Trophoblast cell (in vitro differentiated cells and primary cell): ENCODE results near the gene CCL28.

Experiments
- DNase-seq, 2 donors: peaks; one replicate each; pipeline ENCODE4 v3.0.0-alpha.2; 2016
- H2AFZ ChIP-seq: 2 replicates; pipeline ENCODE4 v1.6.1; 2013; ENCODE audit warnings: low read length, moderate library complexity, mild to moderate bottlenecking; ENCODE audit not compliant: insufficient read depth, poor library complexity
- H2AK5ac ChIP-seq: 2 replicates; pipeline ENCODE4 v1.6.1; 2013; ENCODE audit warnings: mild to moderate bottlenecking, low read length
- H2BK120ac ChIP-seq: 2 replicates; pipeline ENCODE4 v1.6.1; 2013; ENCODE audit warnings: low read length, mild to moderate bottlenecking, moderate library complexity; ENCODE audit not compliant: insufficient read depth, poor library complexity
- H2BK12ac ChIP-seq: 2 replicates; pipeline ENCODE4 v1.6.1; 2013; ENCODE audit warnings: mild to moderate bottlenecking, low read length, moderate library complexity
- H2BK5ac ChIP-seq: 2 replicates; pipeline ENCODE4 v1.6.1; 2013; ENCODE audit warnings: low read length, low read depth, moderate library complexity, mild to moderate bottlenecking; ENCODE audit not compliant: poor library complexity
- H3K14ac ChIP-seq: 2 replicates; pipeline ENCODE4 v1.6.1; 2013; ENCODE audit warnings: mild to moderate bottlenecking, low read length
- H3K18ac ChIP-seq: 2 replicates; pipeline ENCODE4 v1.6.1; 2013; ENCODE audit warnings: mild to moderate bottlenecking, low read length
- H3K23ac ChIP-seq: 2 replicates; pipeline ENCODE4 v1.6.1; 2013; ENCODE audit warnings: low read length
- H3K27ac ChIP-seq: 2 replicates; pipeline ENCODE4 v1.5.1; 2013; ENCODE audit warnings: low read depth, mild to moderate bottlenecking, inconsistent platforms, low read length, moderate library complexity
- H3K27me3 ChIP-seq: 2 replicates; pipeline ENCODE4 v1.6.1; 2013; ENCODE audit warnings: inconsistent platforms, mild to moderate bottlenecking, low read length, moderate library complexity; ENCODE audit not compliant: insufficient read depth
- H3K36me3 ChIP-seq, 2 experiments: 1 replicate in 1 of 2; 2 replicates in 1 of 2; pipeline ENCODE4 v1.6.1; 2013; ENCODE audit warnings: low read length in 2 of 2, mild to moderate bottlenecking in 2 of 2, moderate library complexity in 1 of 2; ENCODE audit not compliant: insufficient read depth in 2 of 2, control insufficient read depth in 1 of 2
- H3K4ac ChIP-seq: 2 replicates; pipeline ENCODE4 v1.6.1; 2013; ENCODE audit warnings: low read depth, mild to moderate bottlenecking, low read length, moderate library complexity
- H3K4me1 ChIP-seq, 2 experiments: 1 replicate in 1 of 2; 2 replicates in 1 of 2; pipeline ENCODE4 v1.6.1; 2013; ENCODE audit warnings: low read length in 2 of 2, mild to moderate bottlenecking in 2 of 2, moderate library complexity in 1 of 2; ENCODE audit not compliant: insufficient read depth in 2 of 2, control insufficient read depth in 1 of 2
- H3K4me2 ChIP-seq: 2 replicates; pipeline ENCODE4 v1.6.1; 2013; ENCODE audit warnings: inconsistent platforms, mild to moderate bottlenecking, low read length, moderate library complexity
- H3K4me3 ChIP-seq: 2 replicates; pipeline ENCODE4 v1.5.1; 2013; ENCODE audit warnings: mild to moderate bottlenecking, low read depth, low read length, inconsistent platforms
- H3K79me1 ChIP-seq: one replicate; pipeline ENCODE4 v1.6.1; 2013; ENCODE audit warnings: low read length
- H3K79me2 ChIP-seq: 2 replicates; pipeline ENCODE4 v1.6.1; 2013; ENCODE audit warnings: low read length, mild to moderate bottlenecking; ENCODE audit not compliant: control insufficient read depth, insufficient read depth, poor library complexity
- H3K9ac ChIP-seq: 2 replicates; pipeline ENCODE4 v1.6.1; 2013; ENCODE audit warnings: mild to moderate bottlenecking, low read length
- H3K9me3 ChIP-seq: 2 replicates; pipeline ENCODE4 v1.6.1; 2013; ENCODE audit warnings: low read depth, mild to moderate bottlenecking, control low read depth, inconsistent platforms, low read length; ENCODE audit not compliant: insufficient read depth
- H4K12ac ChIP-seq: 2 replicates; pipeline ENCODE4 v1.6.1; 2013; ENCODE audit warnings: low read depth, mild to moderate bottlenecking, low read length, moderate library complexity
- H4K8ac ChIP-seq: 2 replicates; pipeline ENCODE4 v1.6.1; 2013; ENCODE audit warnings: low read depth, mild to moderate bottlenecking, low read length, moderate library complexity
- H4K91ac ChIP-seq: one replicate; pipeline ENCODE4 v1.6.1; 2013; ENCODE audit warnings: low read depth, mild to moderate bottlenecking, low read length, moderate library complexity
- WGBS: extraction: QIAGEN DNeasy Blood & Tissue Kit; methylation state at CpG from one replicate; pipeline ENCODE4 v1.1.7; 2013; ENCODE audit warnings: missing lambda C conversion rate; ENCODE audit not compliant: insufficient read length, insufficient coverage; ENCODE audit errors: extremely low coverage; 5-methylcytosine and 5-hydroxymethylcytosine counted together

The CCL28 gene

GRCh38 chr5:43401827-43402226 lies 10.4 kb downstream of the CCL28 start:
- H2BK12ac ChIP-seq = no peak overlapping the region
- no peak overlapping the region for H2AK5ac ChIP-seq
- H3K27ac ChIP-seq = no peak overlapping the region
- H4K12ac ChIP-seq = no peak overlapping the region
- H3K27me3 ChIP-seq = no peaks in the 10 kb centered on the region
- DNase-seq = no peak
- no peak overlapping the region for H2BK5ac ChIP-seq
- H3K9ac ChIP-seq = no peak overlapping the region
- no peaks in the 10 kb centered on the region for H3K36me3 ChIP-seq
- no peak overlapping the region for H3K18ac ChIP-seq
- H3K23ac ChIP-seq = no peak overlapping the region
- no peaks in the 10 kb centered on the region for H3K4me1 ChIP-seq
- no peaks in the 10 kb centered on the region for H3K79me2 ChIP-seq
- no peak overlapping the region for H3K4me3 ChIP-seq
- no peak overlapping the region for H3K4me2 ChIP-seq
- H3K79me1 ChIP-seq = no peaks in the 10 kb centered on the region
- H4K91ac ChIP-seq = no peak overlapping the region
- peaks cover 1% of the 10 kb centered on the region for H3K9me3 ChIP-seq
- no peak overlapping the region for H2AFZ ChIP-seq
- H3K4ac ChIP-seq = no peak overlapping the region
- WGBS = no CpG with 5 or more reads among the region's 1 CpG
- no peak overlapping the region for H4K8ac ChIP-seq
- H2BK120ac ChIP-seq = no peak overlapping the region
- H3K14ac ChIP-seq = no peak overlapping the region

DNA sequence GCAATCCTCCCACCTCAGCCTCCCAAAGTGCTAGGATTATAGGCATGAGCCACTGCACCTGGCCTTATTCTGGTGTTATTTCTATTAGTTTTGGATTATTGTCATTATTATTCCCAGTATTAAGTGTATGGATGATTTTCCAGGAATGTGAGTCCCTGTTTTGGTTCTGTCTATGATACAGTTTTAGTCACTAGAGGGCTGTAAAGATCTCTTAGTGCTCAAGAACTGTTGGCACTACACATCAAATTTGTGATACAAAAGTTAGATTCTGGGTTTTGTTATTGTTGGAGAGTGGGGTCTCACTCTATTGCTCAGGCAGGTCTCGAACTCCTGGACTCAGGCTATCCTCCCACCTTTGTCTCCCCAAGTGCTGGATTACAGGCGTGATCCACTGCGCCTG lies 12.1 kb downstream of the CCL28 start:
- H3K14ac ChIP-seq = no peak overlapping the region
- H2BK5ac ChIP-seq = no peak overlapping the region
- peaks cover 2% of the 10 kb centered on the region for H3K9me3 ChIP-seq
- no peak overlapping the region for H3K23ac ChIP-seq
- no peak overlapping the region for H3K18ac ChIP-seq
- no peak overlapping the region for H2BK120ac ChIP-seq
- no peak for DNase-seq
- no peak overlapping the region for H3K27ac ChIP-seq
- H2AFZ ChIP-seq = no peak overlapping the region
- no peak overlapping the region for H4K12ac ChIP-seq
- no peak overlapping the region for H3K9ac ChIP-seq
- WGBS = no CpG with 5 or more reads among the region's 3 CpGs
- H3K4ac ChIP-seq = no peak overlapping the region
- no peaks in the 10 kb centered on the region for H3K27me3 ChIP-seq
- no peaks in the 10 kb centered on the region for H3K79me1 ChIP-seq
- no peak overlapping the region for H2BK12ac ChIP-seq
- H3K36me3 ChIP-seq = no peaks in the 10 kb centered on the region
- H3K79me2 ChIP-seq = no peaks in the 10 kb centered on the region
- H4K91ac ChIP-seq = no peak overlapping the region
- no peak overlapping the region for H2AK5ac ChIP-seq
- H3K4me1 ChIP-seq = no peaks in the 10 kb centered on the region
- no peak overlapping the region for H3K4me3 ChIP-seq
- no peak overlapping the region for H3K4me2 ChIP-seq
- H4K8ac ChIP-seq = no peak overlapping the region

DNA sequence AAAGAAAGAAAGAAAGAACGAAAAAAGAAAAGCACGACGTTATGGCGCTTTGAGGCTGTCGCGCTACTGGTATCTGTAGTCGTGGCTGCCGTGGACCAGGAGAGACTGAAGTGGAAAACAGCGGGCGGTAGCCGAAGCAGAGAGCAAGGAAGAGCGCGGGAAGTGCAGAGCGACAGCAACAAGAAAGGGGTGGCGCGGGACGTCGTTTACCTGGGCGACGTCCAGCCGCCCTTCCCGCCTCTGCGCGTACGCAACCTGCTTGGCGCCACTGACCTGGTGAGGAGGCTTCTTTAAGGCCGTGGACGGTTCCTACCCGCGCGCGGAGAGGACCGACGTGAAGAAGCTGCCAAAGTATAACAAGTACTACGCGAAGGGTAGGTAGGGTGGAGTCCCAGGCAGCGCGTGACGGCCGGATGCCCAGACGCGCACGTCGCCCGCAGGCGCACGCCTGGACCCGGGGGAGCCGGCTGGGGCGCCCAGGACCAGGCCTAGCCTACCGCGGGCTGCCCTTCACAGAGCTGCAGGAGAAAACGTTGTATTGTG lies 15.4 kb downstream of the CCL28 start:
- Histone ChIP-seq H3K4me3 (no peak overlapping the region), H4K12ac (no peak overlapping the region), H3K27me3 (no peaks in the 10 kb centered on the region), H2BK5ac (no peak overlapping the region), H2AFZ (no peak overlapping the region), H2AK5ac (no peak overlapping the region), H3K4me2 (no peak overlapping the region), H3K27ac (no peak overlapping the region), H4K91ac (no peak overlapping the region), H3K14ac (no peak overlapping the region), H3K9me3 (peaks cover 2% of the 10 kb centered on the region), H4K8ac (no peak overlapping the region), H3K4ac (no peak overlapping the region), H2BK12ac (no peak overlapping the region), H3K79me2 (no peaks in the 10 kb centered on the region), H3K18ac (no peak overlapping the region), H2BK120ac (no peak overlapping the region), H3K9ac (peak overlapping the region; percentile 30), H3K4me1 (no peaks in the 10 kb centered on the region), H3K36me3 (no peaks in the 10 kb centered on the region), H3K79me1 (no peaks in the 10 kb centered on the region), H3K23ac (no peak overlapping the region)
- peak; percentile 30 to 66 for DNase-seq
- WGBS = no CpG with 5 or more reads among the region's 53 CpGs

- Histone ChIP-seq H3K36me3 (no peaks in the 10 kb centered on the region), H3K4me2 (no peak overlapping the region), H2BK120ac (no peak overlapping the region), H3K14ac (no peak overlapping the region), H4K8ac (no peak overlapping the region), H3K9me3 (no peaks in the 10 kb centered on the region), H3K27ac (no peak overlapping the region), H3K27me3 (no peaks in the 10 kb centered on the region), H3K9ac (no peak overlapping the region), H3K4me1 (no peaks in the 10 kb centered on the region), H4K91ac (no peak overlapping the region), H3K79me2 (no peaks in the 10 kb centered on the region), H4K12ac (no peak overlapping the region), H3K23ac (no peak overlapping the region), H2BK5ac (no peak overlapping the region), H2BK12ac (no peak overlapping the region), H3K4me3 (no peak overlapping the region), H2AFZ (no peak overlapping the region), H3K4ac (no peak overlapping the region), H2AK5ac (no peak overlapping the region), H3K79me1 (no peaks in the 10 kb centered on the region), H3K18ac (no peak overlapping the region)
- no peak for DNase-seq
- no CpG with 5 or more reads among the region's 1 CpG for WGBS
Measured at GRCh38 chr5:43390471-43390870, 21.7 kb downstream of the CCL28 start.
